Measurements from ENCODE around the gene BRK1.
"Not testable (repeated sequence)": the region's sequence is repeated elsewhere in the genome, so short reads cannot be mapped to it uniquely, and the experiment has no call there.

The BRK1 gene

GRCh38 chr3:10176150-10176549 is 60.7 kb downstream of the BRK1 start:
- DNase-seq: not testable (repeated sequence)

Measured in hypothalamus (tissue), 51 donors.